ENCODE results near the gene PTPRZ1. TPM values are rescaled to one million over a fixed set of nuclear protein-coding genes. Genes with fewer than 3 reads are reported as not detected.
A peak's percentile ranks its signal among the peaks of the same experiment; 100 is the strongest.

Gene PTPRZ1
- total RNA-seq, 1 experiment from 2014 or later = 0.58 TPM

GRCh38 chr7:121940918-121941317 is 68.0 kb downstream of the PTPRZ1 start:
- Histone ChIP-seq H3K27ac (ENCODE audit: low read depth, low read length, poor library complexity, severe bottlenecking) (no peak overlapping the region), H3K4me1 (ENCODE audit: insufficient read depth, low read length, poor library complexity, severe bottlenecking) (peaks cover 10% of the 10 kb centered on the region), H3K36me3 (ENCODE audit: insufficient read depth, low read length, poor library complexity, severe bottlenecking) (no peaks in the 10 kb centered on the region), H3K27me3 (replicated peaks; ENCODE audit: insufficient read depth, low read depth, low read length, poor library complexity) (peaks cover 4% of the 10 kb centered on the region), H3K9me3 (ENCODE audit: low read depth, low read length, poor library complexity, severe bottlenecking) (no peaks in the 10 kb centered on the region), H3K4me3 (ENCODE audit: low read depth, low read length, poor library complexity, severe bottlenecking) (no peak overlapping the region)
- intact Hi-C loops (cut with micrococcal nuclease; ENCODE audit: unreplicated experiment) = no loop called here
- BruUV-seq (replicated peaks) = no TSS peak
- POLR2A ChIA-PET (ENCODE audit: low non-redundant PET) = interaction anchor here (0.6 kb wide), 1 partner anchor 166 kb away, joined by 4 read pairs; no protein-coding TSS in a partner anchor
- DNase-seq (ENCODE audit: low spot score) = no peak
- CTCF ChIA-PET = no interaction called here
- TF ChIP-seq, protein P1, sequence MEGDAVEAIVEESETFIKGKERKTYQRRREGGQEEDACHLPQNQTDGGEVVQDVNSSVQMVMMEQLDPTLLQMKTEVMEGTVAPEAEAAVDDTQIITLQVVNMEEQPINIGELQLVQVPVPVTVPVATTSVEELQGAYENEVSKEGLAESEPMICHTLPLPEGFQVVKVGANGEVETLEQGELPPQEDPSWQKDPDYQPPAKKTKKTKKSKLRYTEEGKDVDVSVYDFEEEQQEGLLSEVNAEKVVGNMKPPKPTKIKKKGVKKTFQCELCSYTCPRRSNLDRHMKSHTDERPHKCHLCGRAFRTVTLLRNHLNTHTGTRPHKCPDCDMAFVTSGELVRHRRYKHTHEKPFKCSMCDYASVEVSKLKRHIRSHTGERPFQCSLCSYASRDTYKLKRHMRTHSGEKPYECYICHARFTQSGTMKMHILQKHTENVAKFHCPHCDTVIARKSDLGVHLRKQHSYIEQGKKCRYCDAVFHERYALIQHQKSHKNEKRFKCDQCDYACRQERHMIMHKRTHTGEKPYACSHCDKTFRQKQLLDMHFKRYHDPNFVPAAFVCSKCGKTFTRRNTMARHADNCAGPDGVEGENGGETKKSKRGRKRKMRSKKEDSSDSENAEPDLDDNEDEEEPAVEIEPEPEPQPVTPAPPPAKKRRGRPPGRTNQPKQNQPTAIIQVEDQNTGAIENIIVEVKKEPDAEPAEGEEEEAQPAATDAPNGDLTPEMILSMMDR (conservative IDR thresholded peaks at IDR 0.05; ENCODE audit: low read depth, low read length) = no peak
- TF ChIP-seq EZH2 (IDR thresholded peaks at IDR 0.05; ENCODE audit: borderline replicate concordance, low read depth, low read length, poor library complexity, severe bottlenecking) = no peak

DNA sequence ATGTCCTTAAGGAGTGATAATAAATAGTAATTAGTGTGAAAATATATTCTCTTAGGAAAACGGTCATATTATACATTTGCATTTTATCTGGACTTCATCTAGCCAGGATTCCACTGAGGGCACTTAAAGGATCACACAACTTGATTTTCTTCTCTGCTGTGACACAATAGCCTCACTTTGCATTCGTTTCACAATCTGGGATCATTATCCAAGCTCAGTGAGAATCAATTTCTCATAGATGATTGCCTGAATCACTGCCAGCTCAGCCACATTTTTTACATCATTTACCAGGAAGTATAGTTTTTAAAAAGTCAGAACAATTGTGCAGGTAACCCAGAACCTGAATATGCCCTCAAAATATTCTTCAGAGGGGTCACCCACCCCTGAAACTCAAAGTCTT is 68.9 kb downstream of the PTPRZ1 start:
- Histone ChIP-seq H3K9me3 (ENCODE audit: low read depth, low read length, poor library complexity, severe bottlenecking) (no peaks in the 10 kb centered on the region), H3K4me3 (ENCODE audit: low read depth, low read length, poor library complexity, severe bottlenecking) (no peak overlapping the region), H3K4me1 (ENCODE audit: insufficient read depth, low read length, poor library complexity, severe bottlenecking) (peaks cover 16% of the 10 kb centered on the region), H3K27ac (ENCODE audit: low read depth, low read length, poor library complexity, severe bottlenecking) (no peak overlapping the region), H3K27me3 (replicated peaks; ENCODE audit: insufficient read depth, low read depth, low read length, poor library complexity) (peaks cover 4% of the 10 kb centered on the region), H3K36me3 (ENCODE audit: insufficient read depth, low read length, poor library complexity, severe bottlenecking) (no peaks in the 10 kb centered on the region)
- no peak for DNase-seq (ENCODE audit: low spot score)
- intact Hi-C loops (cut with micrococcal nuclease; ENCODE audit: unreplicated experiment) = no loop called here
- TF ChIP-seq, protein P1 (conservative IDR thresholded peaks at IDR 0.05; ENCODE audit: low read depth, low read length) = no peak
- no peak for TF ChIP-seq EZH2 (IDR thresholded peaks at IDR 0.05; ENCODE audit: borderline replicate concordance, low read depth, low read length, poor library complexity, severe bottlenecking)
- CTCF ChIA-PET = no interaction called here
- no TSS peak for BruUV-seq (replicated peaks)
- POLR2A ChIA-PET (ENCODE audit: low non-redundant PET) = no interaction called here

DNA sequence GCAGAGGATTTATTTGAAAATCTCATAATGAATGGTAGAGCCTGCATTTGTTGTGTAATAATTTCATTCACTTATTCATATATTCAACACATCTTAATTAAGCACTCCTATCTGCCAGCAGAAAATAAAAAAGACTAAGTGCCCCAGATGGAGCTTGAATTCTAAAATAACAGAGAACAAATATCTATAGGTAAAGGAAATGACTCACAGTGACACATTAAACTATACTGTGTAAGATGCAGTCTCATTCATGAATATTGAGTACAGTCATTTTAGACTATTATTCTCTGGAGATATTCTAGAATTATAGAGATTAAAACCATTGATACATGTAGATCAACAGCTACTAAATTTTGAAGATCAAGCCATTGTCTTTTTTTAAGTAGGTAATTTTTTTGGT is 72.1 kb downstream of the PTPRZ1 start:
- peaks cover 16% of the 10 kb centered on the region for H3K4me1 ChIP-seq (ENCODE audit: insufficient read depth, low read length, poor library complexity, severe bottlenecking)
- H3K27ac ChIP-seq (ENCODE audit: low read depth, low read length, poor library complexity, severe bottlenecking) = no peak overlapping the region
- TF ChIP-seq, protein P1 (conservative IDR thresholded peaks at IDR 0.05; ENCODE audit: low read depth, low read length) = no peak
- TF ChIP-seq EZH2 (IDR thresholded peaks at IDR 0.05; ENCODE audit: borderline replicate concordance, low read depth, low read length, poor library complexity, severe bottlenecking) = no peak
- DNase-seq (ENCODE audit: low spot score) = peak; percentile 75
- no peaks in the 10 kb centered on the region for H3K9me3 ChIP-seq (ENCODE audit: low read depth, low read length, poor library complexity, severe bottlenecking)
- ChIA-PET CTCF (interaction anchor here (0.7 kb wide), 1 partner anchor 49 kb away, joined by 3 read pairs; no protein-coding TSS in a partner anchor), POLR2A (ENCODE audit: low non-redundant PET) (no interaction called here)
- H3K36me3 ChIP-seq (ENCODE audit: insufficient read depth, low read length, poor library complexity, severe bottlenecking) = no peaks in the 10 kb centered on the region
- H3K27me3 ChIP-seq (replicated peaks; ENCODE audit: insufficient read depth, low read depth, low read length, poor library complexity) = peaks cover 6% of the 10 kb centered on the region
- intact Hi-C loops (cut with micrococcal nuclease; ENCODE audit: unreplicated experiment) = no loop called here
- BruUV-seq (replicated peaks) = no TSS peak
- no peak overlapping the region for H3K4me3 ChIP-seq (ENCODE audit: low read depth, low read length, poor library complexity, severe bottlenecking)

Data from A673 (cell line).